ENCODE data around the gene BNIPL.

Gene BNIPL

DNA sequence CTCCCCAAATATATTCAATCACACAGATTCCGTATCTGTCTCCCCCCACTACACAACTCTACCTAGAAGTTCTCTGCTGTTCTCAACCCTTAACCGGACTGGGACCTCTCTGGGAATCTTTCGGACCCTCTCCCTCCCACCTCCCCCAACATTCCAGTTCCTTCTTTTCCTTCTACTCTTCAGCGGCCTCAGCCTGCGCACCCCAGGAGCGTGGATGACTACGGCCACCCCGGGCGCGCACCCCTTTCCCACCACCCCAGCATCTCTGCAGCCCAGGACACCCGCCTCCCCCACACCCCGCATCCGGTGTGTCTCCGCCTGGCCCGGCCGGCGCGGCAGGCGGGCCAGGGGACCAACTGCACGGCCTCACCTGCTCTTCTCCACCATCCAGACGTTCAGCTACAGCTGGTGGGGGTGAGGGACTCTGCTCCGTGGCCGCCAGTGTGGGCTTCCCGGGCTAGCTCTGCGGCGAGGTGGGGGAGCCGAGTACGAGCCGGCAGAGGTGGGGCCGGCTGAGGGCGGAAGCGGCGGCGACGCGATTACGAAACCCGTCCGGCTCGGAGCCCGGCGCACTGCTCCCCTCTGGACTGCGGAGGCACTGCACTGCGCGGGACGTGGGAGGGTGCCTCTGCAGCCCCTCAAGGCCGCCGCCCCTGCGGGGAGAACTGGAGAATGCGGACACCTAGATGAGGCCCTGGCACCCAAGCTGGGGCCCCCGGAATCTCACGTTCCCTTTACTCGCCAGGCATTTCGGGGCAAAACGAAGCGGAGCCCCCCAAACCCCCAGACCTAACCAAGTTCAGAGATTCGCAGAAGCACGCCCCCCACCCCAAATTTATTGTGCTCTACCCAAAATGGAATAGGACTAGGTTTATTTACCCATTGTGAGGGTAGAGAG is 23.0 kb downstream of the BNIPL start, which contains the start of gene CDC42SE1:
TSS of gene CDC42SE1 (minus strand) at position 514 of the 898 bp plus-strand sequence. CDS start 3,892 bp downstream, outside the sequence.
- peak; percentile 86 for DNase-seq (ENCODE audit: low spot score)

DNA sequence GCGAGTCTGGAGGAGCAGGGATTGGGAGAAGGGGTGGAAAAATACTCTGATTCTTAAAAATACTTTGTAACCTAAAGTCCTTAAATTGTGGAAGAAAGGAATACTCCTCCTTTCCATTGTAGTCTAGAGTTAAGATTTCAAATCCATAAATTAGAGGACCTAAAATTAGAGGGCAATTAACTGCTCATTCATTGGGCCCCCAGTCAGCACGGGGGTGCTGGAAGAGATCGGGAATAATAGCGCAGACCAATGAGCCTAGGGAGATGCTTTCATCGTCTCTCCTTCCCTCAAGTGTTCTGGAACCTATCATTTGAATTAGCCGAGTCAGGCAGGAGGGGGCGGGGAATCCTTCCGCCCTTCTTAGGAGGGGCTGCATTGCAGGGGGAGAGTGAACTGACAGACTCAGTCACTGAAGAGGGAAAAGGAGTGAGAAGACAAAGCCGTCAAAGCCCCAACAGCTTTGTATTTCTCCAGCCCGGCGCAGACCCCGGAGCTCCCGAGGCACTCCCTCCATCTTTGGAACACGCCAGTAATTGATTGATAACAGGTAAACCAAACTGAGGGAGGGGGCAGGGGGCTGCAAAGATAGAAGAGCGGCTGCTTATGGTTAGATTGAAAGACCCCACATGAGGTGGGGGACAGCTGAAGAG is 23.7 kb downstream of the BNIPL start, which contains the start of gene MLLT11:
TSS of gene MLLT11 (plus strand) at position 391 of the 650 bp plus-strand sequence. CDS start 6,828 bp downstream, outside the sequence.
- peak; percentile 44 for DNase-seq (ENCODE audit: low spot score)

DNA sequence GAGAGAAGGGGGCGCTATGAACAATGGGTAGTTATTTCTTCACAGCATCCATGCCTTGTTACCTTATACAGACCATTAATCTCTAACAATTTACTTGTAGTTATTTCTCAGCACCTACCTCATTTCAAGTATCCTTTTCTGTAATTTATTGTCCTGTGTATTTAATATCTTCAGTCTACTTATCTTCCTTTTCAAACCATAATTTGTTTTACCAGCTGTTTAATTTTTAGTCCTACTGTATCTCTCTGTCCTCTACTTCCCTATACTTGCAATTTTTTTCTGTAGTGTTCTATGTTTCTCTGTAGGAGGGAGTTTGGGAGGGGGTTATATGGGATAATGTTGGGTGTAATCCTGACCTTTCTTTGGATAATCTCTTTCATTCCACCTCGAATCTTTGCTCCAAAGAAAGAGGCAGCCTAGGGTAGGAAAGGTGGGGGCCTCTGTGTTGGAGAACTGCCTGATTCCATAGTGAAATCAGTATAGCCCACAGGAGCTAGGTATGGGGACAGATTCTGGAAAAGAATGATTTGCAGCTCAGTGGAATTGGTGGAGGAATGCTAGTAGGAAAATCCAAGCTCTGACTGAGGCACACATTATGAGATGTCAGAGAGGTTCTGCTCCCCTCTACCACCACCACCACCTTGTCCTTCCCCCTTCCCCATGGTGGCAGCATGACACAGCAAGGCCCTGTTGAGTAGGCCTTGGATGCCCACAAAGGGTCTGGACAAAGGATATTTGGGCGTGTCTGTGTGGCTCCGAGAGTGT is 24.5 kb downstream of the BNIPL start:
- no peak for DNase-seq (ENCODE audit: low spot score)

DNA sequence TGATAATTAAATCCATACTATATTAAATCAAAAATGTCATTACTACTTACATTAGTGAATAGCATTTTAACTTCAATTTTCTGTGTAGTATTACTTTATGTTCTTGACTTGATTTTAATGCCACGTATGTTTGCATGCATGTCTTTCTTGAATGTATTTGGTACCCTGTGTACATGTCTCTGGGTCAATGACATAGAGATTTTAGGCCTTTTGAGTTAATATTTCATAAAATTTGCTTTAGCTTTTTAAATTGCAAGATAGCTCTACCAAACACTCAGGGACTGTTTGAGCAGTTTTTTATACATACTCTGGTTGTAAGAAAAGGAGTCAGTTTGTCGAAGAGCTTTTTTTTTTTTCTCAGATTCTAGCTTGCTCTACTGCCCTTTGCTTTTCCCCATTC is 25.3 kb downstream of the BNIPL start:
- no peak for DNase-seq (ENCODE audit: low spot score)

DNA sequence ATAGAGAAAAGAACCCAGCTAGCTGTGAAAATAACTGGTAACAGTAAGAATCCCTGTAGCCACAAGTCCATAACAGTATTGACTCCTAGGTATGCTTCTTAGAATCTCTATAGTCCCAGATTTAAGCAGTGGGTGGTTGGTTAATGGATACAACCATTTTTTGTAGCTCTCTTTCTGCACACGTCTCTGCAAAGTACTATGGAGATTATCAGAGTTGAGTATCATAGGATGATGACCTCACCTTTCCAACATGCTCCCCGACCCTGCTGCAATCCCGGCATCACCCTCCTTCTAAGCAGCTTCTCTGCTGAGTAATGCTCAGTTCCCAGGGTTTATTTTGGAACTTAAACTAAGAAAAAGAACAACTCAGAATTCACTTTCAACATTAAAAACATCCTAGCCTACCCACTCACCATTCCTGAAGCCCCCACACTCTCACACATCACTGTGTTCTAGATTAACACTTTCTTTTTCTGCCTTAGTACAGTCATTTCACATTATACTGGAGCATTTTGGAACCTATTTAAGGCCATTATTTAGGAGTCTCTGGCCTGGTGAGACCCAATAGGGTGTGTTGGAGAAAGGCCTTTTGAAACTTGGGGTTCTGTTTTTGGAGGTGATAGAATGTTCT is 26.5 kb downstream of the BNIPL start:
- DNase-seq (ENCODE audit: low spot score) = peak; percentile 63

DNA sequence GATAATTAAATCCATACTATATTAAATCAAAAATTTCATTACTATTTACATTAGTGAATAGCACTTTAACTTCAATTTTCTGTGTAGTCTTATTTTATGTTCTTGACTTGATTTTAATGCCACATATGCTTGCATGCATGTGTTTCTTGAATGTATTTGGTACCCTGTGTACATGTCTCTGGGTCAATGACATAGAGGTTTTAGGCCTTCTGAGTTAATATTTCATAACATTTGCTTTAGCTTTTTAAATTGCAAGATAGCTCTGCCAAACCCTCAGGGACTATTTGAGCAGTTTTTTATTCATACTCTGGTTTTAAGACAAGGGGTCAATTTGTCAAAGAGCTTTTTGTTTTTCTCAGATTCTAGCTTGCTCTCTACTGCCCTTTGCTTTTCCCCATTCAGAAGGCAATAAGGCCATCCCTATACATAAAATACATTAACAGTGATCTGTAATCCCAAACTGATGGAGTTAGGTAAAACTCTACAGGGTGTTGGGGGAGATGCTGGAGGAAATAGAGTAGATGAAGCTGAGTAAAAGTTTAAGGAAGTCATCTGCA is 28.8 kb downstream of the BNIPL start:
- DNase-seq (ENCODE audit: low spot score) = no peak

DNA sequence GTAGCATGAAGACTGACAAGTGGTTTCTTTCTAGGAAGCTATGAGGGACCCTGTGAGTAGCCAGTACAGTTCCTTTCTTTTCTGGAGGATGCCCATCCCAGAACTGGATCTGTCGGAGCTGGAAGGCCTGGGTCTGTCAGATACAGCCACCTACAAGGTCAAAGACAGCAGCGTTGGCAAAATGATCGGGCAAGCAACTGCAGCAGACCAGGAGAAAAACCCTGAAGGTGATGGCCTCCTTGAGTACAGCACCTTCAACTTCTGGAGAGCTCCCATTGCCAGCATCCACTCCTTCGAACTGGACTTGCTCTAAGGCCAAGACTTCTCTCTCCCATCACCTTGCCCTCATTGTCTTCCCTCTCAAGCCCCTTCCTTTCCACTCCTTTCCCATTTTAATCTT is 30.8 kb downstream of the BNIPL start:
- no peak for DNase-seq (ENCODE audit: low spot score)

DNA sequence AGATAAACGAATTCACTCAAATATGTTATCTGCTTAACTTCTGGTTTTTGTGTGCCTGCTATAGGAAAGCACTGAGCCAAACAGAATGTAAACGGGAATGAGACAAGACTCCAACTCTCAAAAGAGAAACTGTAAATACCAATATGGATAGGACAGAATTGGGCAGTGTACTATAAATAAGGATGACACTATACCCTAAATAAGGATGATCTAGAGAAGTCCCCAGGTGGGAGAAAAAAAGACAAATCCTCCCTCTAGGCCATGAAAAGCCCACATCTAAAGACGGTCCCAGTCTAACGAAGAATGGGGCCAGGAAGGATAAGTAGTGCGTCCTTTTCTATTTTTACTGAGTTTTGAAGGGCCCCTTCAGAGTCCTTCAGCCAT is 32.7 kb downstream of the BNIPL start:
- DNase-seq (ENCODE audit: low spot score) = no peak

DNA sequence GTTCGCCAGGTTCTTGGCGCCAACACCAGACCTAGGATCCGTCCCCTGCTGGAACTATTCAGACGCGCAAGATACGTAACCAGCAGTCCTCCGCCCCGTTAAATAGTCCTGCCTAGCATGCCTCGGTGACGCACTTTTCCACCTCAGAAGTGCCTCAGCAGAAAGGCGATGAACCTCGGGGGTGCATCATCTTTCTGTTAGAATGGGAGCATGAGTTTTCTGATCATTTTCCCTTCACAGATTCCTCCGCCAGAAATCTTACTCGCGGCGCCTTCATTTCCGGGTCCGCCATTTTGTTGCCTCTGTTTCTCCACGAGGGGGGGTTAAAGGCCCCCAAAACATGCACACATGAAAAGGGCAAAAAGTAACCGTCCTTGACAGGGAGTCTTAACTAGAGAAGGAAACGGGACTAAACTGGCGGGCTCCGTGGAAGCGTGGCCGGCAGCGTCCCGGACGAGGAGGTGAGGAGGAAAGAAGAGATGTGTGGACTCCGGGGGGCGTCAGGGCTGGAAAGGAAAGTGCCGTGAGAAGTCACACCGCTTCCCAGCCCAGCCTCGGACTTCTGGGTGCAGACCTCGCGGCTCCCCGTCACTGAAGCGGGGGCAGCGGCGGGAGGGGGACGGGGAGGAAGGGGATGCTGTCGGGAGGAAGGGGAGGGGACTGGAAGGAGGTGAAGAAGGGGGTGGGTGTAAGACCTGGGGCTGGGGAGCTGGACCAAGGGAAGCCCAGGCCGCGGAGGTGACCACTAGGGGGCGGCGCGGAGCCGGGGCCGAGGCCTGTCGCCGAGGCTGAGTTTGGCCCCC is 34.3 kb downstream of the BNIPL start, which contains the start of gene GABPB2:
TSS of gene GABPB2 (plus strand) at position 288 of the 803 bp plus-strand sequence. CDS start 17,429 bp downstream, outside the sequence.
- peak; percentile 92 for DNase-seq (ENCODE audit: low spot score)

DNA sequence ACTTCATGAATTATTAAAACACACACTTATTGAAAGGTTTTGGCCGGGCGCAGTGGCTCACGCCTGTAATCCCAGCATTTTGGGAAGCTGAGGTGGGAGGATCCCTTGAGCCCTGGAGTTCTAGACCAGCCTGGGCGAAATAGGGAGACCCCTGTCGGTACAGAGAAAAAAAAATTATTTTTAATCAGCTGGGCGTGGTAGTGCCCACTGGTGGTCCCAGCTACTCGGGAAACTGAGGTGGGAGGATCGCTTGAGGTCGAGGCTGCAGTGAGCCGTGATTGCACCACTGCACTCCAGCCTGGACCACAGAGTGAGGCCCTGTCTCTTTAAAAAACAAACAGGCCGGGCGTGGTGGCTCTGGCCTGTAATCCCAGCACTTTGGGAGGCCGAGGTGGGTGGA is 35.8 kb downstream of the BNIPL start:
- no peak for DNase-seq (ENCODE audit: low spot score)

DNA sequence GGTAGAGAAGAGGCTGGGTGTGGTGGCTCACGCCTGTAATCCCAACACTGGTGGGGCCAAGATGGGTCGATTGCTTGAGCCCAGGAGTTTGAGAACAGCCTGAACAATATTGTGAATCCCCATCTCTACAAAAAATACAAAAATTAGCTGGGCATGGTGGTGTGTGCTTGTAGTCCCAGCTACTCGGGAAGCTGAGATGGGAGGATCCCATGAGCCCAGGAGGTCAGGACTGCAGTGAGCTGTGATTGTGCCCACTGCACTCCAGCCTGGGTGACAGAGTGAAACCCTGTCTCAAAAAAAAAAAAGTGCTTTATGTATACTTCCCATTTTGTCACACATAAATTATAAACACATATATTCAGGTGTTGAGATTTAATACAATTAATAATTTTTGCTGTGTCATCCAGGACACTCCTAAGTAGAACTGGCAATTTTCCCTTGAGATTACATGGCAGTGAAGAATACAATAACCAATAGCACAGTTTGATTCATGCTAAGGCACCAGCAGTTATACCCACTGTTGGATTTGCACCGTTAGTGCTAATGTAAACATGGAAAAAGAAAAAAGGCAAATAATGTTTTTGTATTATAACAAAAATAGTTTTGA is 49.7 kb downstream of the BNIPL start:
- DNase-seq (ENCODE audit: low spot score) = no peak

Measured in kidney tubule cell (primary cell).